Measurements from ENCODE around the gene SLC9A6.

The SLC9A6 gene

DNA sequence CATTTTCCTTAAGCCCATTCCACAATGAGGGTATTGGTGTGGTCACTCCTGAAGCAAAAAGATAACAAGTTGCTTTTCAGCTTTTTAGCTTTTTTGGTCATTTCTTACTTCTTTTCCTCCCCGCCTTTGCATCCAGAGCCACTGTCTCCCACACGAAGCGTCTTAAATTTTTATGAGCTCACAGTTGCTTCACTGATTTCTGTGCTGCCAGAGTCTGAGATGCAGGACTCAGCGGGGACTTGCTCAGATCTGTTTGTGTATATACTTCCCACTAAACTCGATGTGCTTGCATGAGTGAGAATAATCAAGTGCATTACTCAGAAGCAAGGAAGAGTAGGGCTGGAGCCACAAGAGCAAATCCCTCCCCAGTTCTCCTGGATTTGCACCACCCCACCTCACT lies 81.9 kb downstream of the SLC9A6 start:
- TF ChIP-seq, protein P1, sequence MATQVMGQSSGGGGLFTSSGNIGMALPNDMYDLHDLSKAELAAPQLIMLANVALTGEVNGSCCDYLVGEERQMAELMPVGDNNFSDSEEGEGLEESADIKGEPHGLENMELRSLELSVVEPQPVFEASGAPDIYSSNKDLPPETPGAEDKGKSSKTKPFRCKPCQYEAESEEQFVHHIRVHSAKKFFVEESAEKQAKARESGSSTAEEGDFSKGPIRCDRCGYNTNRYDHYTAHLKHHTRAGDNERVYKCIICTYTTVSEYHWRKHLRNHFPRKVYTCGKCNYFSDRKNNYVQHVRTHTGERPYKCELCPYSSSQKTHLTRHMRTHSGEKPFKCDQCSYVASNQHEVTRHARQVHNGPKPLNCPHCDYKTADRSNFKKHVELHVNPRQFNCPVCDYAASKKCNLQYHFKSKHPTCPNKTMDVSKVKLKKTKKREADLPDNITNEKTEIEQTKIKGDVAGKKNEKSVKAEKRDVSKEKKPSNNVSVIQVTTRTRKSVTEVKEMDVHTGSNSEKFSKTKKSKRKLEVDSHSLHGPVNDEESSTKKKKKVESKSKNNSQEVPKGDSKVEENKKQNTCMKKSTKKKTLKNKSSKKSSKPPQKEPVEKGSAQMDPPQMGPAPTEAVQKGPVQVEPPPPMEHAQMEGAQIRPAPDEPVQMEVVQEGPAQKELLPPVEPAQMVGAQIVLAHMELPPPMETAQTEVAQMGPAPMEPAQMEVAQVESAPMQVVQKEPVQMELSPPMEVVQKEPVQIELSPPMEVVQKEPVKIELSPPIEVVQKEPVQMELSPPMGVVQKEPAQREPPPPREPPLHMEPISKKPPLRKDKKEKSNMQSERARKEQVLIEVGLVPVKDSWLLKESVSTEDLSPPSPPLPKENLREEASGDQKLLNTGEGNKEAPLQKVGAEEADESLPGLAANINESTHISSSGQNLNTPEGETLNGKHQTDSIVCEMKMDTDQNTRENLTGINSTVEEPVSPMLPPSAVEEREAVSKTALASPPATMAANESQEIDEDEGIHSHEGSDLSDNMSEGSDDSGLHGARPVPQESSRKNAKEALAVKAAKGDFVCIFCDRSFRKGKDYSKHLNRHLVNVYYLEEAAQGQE (IDR thresholded peaks at IDR 0.05; ENCODE audit: insufficient read depth in 1 of 2, low read depth in 2 of 2, low read length in 2 of 2), result no peak
- no peak for TF ChIP-seq FOXP2 (optimal IDR thresholded peaks at IDR 0.05; ENCODE audit: borderline replicate concordance, extremely low read depth, extremely low read length, insufficient read depth)
- no peak for TF ChIP-seq SIN3A (IDR thresholded peaks at IDR 0.05; ENCODE audit: borderline replicate concordance, insufficient read depth, low read length)
- no peak for TF ChIP-seq POLR2AphosphoS5 (IDR thresholded peaks at IDR 0.05; ENCODE audit: low read depth, low read length)
- no peak for TF ChIP-seq TAF1 (IDR thresholded peaks at IDR 0.05; ENCODE audit: borderline replicate concordance, insufficient read depth, low read length)

DNA sequence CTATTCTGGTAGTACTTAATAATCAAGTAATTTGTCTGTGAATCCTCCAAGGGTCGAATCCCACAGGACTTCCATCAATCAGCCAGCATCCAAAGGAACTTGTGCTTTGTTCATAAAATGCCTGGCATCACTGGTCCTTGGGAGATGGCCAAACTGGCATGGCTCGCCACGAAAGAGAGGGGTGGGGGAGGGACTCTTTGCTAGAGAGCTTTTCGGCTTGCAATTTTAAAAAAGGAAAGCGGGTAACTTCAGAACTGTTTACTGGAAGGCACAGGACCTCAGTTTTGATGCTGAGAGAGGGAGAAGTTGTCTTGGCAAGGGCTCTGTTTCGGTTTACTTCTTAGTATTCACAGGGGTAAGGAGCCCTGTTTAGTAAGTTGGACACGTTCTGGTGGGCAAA lies 82.7 kb downstream of the SLC9A6 start:
- TF ChIP-seq, protein P1 (IDR thresholded peaks at IDR 0.05; ENCODE audit: insufficient read depth in 1 of 2, low read depth in 2 of 2, low read length in 2 of 2), result no peak
- no peak for TF ChIP-seq POLR2AphosphoS5 (IDR thresholded peaks at IDR 0.05; ENCODE audit: low read depth, low read length)
- no peak for TF ChIP-seq SIN3A (IDR thresholded peaks at IDR 0.05; ENCODE audit: borderline replicate concordance, insufficient read depth, low read length)
- TF ChIP-seq FOXP2 (optimal IDR thresholded peaks at IDR 0.05; ENCODE audit: borderline replicate concordance, extremely low read depth, extremely low read length, insufficient read depth), result no peak
- no peak for TF ChIP-seq TAF1 (IDR thresholded peaks at IDR 0.05; ENCODE audit: borderline replicate concordance, insufficient read depth, low read length)

DNA sequence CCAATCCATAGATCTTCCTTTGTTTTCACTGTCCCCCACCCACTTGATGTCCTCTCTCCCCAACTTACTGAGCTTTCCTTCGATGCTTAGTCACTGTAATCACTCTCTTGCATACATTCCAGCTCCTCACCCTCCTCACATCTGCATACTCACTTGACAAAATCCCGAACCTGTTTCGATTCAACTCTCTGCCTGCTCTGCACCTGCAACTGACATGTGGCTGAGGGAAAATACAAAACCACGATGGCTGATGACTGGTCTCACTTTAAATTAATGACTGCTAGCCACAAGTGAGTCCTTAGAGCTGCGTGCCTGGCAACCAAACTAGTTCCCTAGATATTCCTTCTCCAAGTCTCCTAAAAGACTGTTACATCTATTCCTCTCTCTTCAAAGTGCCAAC lies 91.7 kb downstream of the SLC9A6 start:
- no peak for TF ChIP-seq POLR2AphosphoS5 (IDR thresholded peaks at IDR 0.05; ENCODE audit: low read depth, low read length)
- TF ChIP-seq TAF1 (IDR thresholded peaks at IDR 0.05; ENCODE audit: borderline replicate concordance, insufficient read depth, low read length), result no peak
- TF ChIP-seq SIN3A (IDR thresholded peaks at IDR 0.05; ENCODE audit: borderline replicate concordance, insufficient read depth, low read length), result no peak
- TF ChIP-seq FOXP2 (optimal IDR thresholded peaks at IDR 0.05; ENCODE audit: borderline replicate concordance, extremely low read depth, extremely low read length, insufficient read depth), result no peak
- TF ChIP-seq, protein P1 (IDR thresholded peaks at IDR 0.05; ENCODE audit: insufficient read depth in 1 of 2, low read depth in 2 of 2, low read length in 2 of 2), result no peak

DNA sequence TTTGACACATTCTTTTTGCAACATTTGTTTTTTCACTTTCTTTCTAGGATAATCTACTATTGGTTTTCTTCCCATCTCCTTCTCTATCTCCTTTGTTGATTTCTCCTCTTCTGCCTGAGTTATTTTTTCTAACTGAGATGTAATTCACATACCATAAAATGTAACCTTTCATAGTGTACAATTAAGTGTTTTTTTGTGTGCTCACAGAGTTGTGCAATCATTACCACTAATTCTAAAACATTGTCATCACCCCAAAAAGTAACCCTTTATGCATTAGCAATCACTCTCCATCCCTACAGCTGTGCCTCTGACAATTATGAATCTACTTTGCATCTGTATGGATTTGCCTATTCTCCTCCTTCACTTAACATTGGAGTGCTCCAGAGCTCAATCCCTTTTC lies 95.5 kb downstream of the SLC9A6 start:
- TF ChIP-seq FOXP2 (optimal IDR thresholded peaks at IDR 0.05; ENCODE audit: borderline replicate concordance, extremely low read depth, extremely low read length, insufficient read depth) (no peak), POLR2AphosphoS5 (IDR thresholded peaks at IDR 0.05; ENCODE audit: low read depth, low read length) (no peak), TAF1 (IDR thresholded peaks at IDR 0.05; ENCODE audit: borderline replicate concordance, insufficient read depth, low read length) (no peak), SIN3A (IDR thresholded peaks at IDR 0.05; ENCODE audit: borderline replicate concordance, insufficient read depth, low read length) (no peak)
- TF ChIP-seq, protein P1 (IDR thresholded peaks at IDR 0.05; ENCODE audit: insufficient read depth in 1 of 2, low read depth in 2 of 2, low read length in 2 of 2), result no peak

DNA sequence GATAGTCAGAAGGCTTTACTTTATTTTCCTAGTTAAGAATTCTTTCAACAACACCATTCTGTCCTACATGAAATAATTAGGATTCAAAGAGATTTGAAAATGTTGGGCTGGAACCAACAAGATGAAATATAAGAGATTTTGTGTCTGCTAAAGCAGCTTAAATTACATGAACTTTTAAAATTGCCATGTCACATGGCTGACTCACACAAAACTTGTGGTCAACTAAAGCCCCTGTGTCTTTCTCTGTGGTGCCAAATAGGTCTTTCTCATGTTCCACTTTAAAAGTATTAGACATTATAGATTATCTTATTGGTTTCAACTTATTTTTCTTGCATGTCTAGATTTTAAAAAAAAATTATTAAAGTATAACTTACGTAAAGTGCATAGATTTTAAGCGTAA lies 101.3 kb downstream of the SLC9A6 start:
- TF ChIP-seq, protein P1 (IDR thresholded peaks at IDR 0.05; ENCODE audit: insufficient read depth in 1 of 2, low read depth in 2 of 2, low read length in 2 of 2), result no peak
- TF ChIP-seq POLR2AphosphoS5 (IDR thresholded peaks at IDR 0.05; ENCODE audit: low read depth, low read length), result no peak
- TF ChIP-seq TAF1 (IDR thresholded peaks at IDR 0.05; ENCODE audit: borderline replicate concordance, insufficient read depth, low read length), result no peak
- no peak for TF ChIP-seq SIN3A (IDR thresholded peaks at IDR 0.05; ENCODE audit: borderline replicate concordance, insufficient read depth, low read length)
- no peak for TF ChIP-seq FOXP2 (optimal IDR thresholded peaks at IDR 0.05; ENCODE audit: borderline replicate concordance, extremely low read depth, extremely low read length, insufficient read depth)

All from PFSK-1 (cell line).